Peyer's patch (tissue), 4 donors: Measurements from ENCODE around the gene CFDP1. TPM values are rescaled to one million over a fixed set of nuclear protein-coding genes. Genes with fewer than 3 reads are reported as not detected.

Experiments used
- DNase-seq, 3 donors: peaks; one replicate each; pipeline ENCODE4 v3.0.0-alpha.2; 2017 to 2019
- H3K27ac ChIP-seq, 4 donors: fragments of 200-600 bp; sonication (generic); one replicate each; pipeline ENCODE4 v1.5.1; 2016 to 2019
- H3K27me3 ChIP-seq, 2 donors: fragments of 200-600 bp; sonication (generic); one replicate each; pipeline ENCODE4 v1.5.1; 2019
- H3K36me3 ChIP-seq, 3 donors: fragments of 200-600 bp; sonication (generic); one replicate each; pipeline ENCODE4 v1.5.1; 2016 to 2019
- H3K4me1 ChIP-seq, 4 donors: fragments of 200-600 bp; sonication (generic); one replicate each; pipeline ENCODE4 v1.5.1; 2016 to 2019
- H3K4me3 ChIP-seq, 4 donors: fragments of 200-600 bp; sonication (generic); 1 replicate in 3 of 4; 2 replicates in 1 of 4; pipeline ENCODE4 v1.5.1; 2016 to 2019; ENCODE audit warnings: mild to moderate bottlenecking in 1 of 4
- H3K9me3 ChIP-seq, 4 donors: fragments of 200-600 bp; sonication (generic); one replicate each; pipeline ENCODE4 v1.5.1; 2016 to 2019; ENCODE audit warnings: mild to moderate bottlenecking in 1 of 4
- CTCF ChIP-seq, 6 experiments: fragments of 450-650 bp in 4 of 6; fragments of 200-600 bp in 2 of 6; sonication (generic) in 1 of 6; IDR thresholded peaks; one replicate each; pipeline ENCODE4 v1.5.1; 2017 to 2019; ENCODE audit warnings: antibody characterized with exemption in 6 of 6, mild to moderate bottlenecking in 3 of 6, moderate library complexity in 1 of 6
- POLR2A ChIP-seq, 2 donors: fragments of 450-650 bp; IDR thresholded peaks; one replicate each; pipeline ENCODE4 v1.5.1; 2017; ENCODE audit warnings: antibody characterized with exemption in 2 of 2, mild to moderate bottlenecking in 2 of 2, moderate library complexity in 2 of 2
- total RNA-seq, 4 donors: library from RNA; depleted of rRNA; stranded (reverse); fragments of >200 nt; gene quantifications; one replicate each; pipeline ENCODE4 v1.1.0, GENCODE V29; 2016

The CFDP1 gene
- total RNA-seq, 4 donors from 2014 or later = 125 to 205 (median 156) TPM

DNA sequence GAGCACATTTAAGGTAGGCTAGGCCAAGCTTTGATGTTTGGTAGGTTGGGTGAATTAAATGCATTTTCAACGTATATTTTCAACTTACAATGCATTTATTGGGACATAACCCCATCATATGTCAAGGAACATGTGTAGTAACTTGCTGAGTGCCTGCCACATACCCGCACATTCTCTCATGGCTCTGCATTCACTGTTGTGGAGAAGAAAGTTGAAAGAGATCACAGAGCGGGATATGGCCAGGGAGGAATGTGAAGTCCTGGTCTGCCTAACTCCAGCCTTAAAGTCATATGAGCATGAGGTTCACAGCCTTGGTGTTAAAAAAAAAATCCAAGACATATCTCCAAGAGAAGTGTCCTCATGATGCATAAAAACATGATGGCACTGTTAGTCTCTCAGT lies 79.1 kb downstream of the CFDP1 start:
- no peaks in the 10 kb centered on the region for H3K4me1 ChIP-seq
- DNase-seq = no peak
- H3K27me3 ChIP-seq = no peaks in the 10 kb centered on the region
- H3K4me3 ChIP-seq = no peak overlapping the region
- H3K36me3 ChIP-seq = no peaks in the 10 kb centered on the region
- H3K27ac ChIP-seq = no peak overlapping the region
- H3K9me3 ChIP-seq = no peaks in the 10 kb centered on the region
- TF ChIP-seq POLR2A (IDR thresholded peaks at IDR 0.05) = no peak
- TF ChIP-seq CTCF (IDR thresholded peaks at IDR 0.05) = no peak

- Histone ChIP-seq H3K4me3 (no peak overlapping the region), H3K4me1 (no peaks in the 10 kb centered on the region), H3K27me3 (no peaks in the 10 kb centered on the region), H3K9me3 (no peaks in the 10 kb centered on the region), H3K27ac (no peak overlapping the region), H3K36me3 (no peaks in the 10 kb centered on the region)
- DNase-seq = no peak
- no peak for TF ChIP-seq POLR2A (IDR thresholded peaks at IDR 0.05)
- no peak for TF ChIP-seq CTCF (IDR thresholded peaks at IDR 0.05)
Measured at GRCh38 chr16:75351183-75351582, 82.1 kb downstream of the CFDP1 start.

DNA sequence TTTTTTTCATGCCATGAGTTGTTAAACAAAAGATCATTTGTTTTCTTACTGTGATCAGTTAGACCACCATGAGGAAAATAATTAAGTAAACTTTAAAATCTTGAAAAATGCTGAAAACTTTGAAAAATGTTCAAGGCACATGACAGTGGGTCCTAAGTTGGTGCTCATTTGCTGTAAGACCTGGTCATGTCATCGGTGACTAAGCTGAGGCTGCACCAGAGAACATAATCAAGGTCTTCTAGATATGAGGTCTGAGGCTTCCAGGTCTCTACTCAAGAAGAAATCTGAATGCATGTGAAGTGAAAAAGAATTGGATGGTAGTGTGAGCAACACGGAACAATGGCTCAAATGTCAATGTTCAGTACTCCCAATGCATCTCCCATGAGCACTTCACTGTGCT lies 87.6 kb downstream of the CFDP1 start:
- DNase-seq = no peak
- H3K4me1 ChIP-seq = peaks cover 0 to 19% (median 0%) of the 10 kb centered on the region in 4 donors
- no peak overlapping the region for H3K4me3 ChIP-seq
- TF ChIP-seq CTCF (IDR thresholded peaks at IDR 0.05) (no peak), POLR2A (IDR thresholded peaks at IDR 0.05) (no peak)
- H3K27me3 ChIP-seq = no peaks in the 10 kb centered on the region
- no peaks in the 10 kb centered on the region for H3K9me3 ChIP-seq
- H3K36me3 ChIP-seq = no peaks in the 10 kb centered on the region
- no peak overlapping the region for H3K27ac ChIP-seq

DNA sequence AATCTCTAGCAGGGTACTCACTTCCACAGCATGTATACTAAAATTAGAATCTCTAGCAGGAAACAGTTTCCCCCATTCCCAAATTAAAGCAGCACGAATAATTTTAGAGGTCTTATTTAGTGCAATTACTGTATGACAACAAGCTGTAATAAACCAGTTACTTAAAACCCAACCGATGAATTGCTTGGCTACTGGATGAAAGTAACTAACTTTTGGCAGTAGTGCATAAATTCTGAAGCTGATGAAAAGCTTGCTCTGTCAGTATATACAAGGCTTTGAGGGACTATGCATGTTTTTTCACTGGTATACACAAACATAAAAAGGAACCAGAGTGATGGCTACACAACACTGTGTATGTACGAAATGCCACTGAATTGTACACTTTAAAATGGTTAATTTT lies 89.4 kb downstream of the CFDP1 start:
- Histone ChIP-seq H3K4me1 (peaks cover 0 to 19% (median 0%) of the 10 kb centered on the region in 4 donors), H3K27me3 (no peaks in the 10 kb centered on the region), H3K9me3 (no peaks in the 10 kb centered on the region), H3K27ac (no peak overlapping the region), H3K36me3 (no peaks in the 10 kb centered on the region), H3K4me3 (no peak overlapping the region)
- DNase-seq = no peak
- TF ChIP-seq POLR2A (IDR thresholded peaks at IDR 0.05) (no peak), CTCF (IDR thresholded peaks at IDR 0.05) (no peak)

GRCh38 chr16:75343286-75343685 lies 90.0 kb downstream of the CFDP1 start:
- DNase-seq = no peak
- Histone ChIP-seq H3K4me3 (no peak overlapping the region), H3K4me1 (peaks cover 0 to 19% (median 0%) of the 10 kb centered on the region in 4 donors), H3K27me3 (no peaks in the 10 kb centered on the region), H3K27ac (no peak overlapping the region), H3K9me3 (no peaks in the 10 kb centered on the region), H3K36me3 (no peaks in the 10 kb centered on the region)
- no peak for TF ChIP-seq POLR2A (IDR thresholded peaks at IDR 0.05)
- TF ChIP-seq CTCF (IDR thresholded peaks at IDR 0.05) = no peak

DNA sequence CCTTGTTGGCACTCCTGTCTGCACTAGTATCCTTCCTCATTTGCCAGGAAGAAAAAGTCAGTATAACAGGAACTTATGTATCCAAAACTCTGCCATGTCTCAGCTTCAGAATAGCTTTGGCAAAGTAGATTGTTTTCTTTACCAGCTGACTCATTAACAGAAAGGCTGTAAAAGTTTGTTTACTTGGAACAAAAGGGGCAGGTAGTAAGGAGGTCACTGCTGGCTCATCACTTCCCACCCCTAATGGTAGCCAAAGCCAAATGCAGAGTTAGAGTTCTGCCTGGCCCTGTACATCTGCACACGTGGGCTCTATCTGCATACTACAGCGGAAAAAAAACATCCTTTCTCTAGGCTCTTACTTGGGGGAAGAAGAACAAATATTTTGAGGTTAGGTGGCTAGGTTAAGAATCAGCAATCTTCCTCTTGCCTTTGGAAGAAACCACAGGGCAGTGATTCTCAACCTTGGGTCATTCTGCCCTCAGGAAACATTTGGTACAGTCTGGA lies 90.9 kb downstream of the CFDP1 start:
- no peak overlapping the region for H3K4me3 ChIP-seq
- TF ChIP-seq CTCF (IDR thresholded peaks at IDR 0.05) = no peak
- TF ChIP-seq POLR2A (IDR thresholded peaks at IDR 0.05) = no peak
- no peak for DNase-seq
- H3K9me3 ChIP-seq = no peaks in the 10 kb centered on the region
- H3K27ac ChIP-seq = peak overlapping the region in 2 of 4 donors; percentile 3 to 28
- H3K27me3 ChIP-seq = no peaks in the 10 kb centered on the region
- no peaks in the 10 kb centered on the region for H3K36me3 ChIP-seq
- peaks cover 0 to 19% (median 0%) of the 10 kb centered on the region in 4 donors for H3K4me1 ChIP-seq
